ENCODE results near the gene SLC22A23.

DNA sequence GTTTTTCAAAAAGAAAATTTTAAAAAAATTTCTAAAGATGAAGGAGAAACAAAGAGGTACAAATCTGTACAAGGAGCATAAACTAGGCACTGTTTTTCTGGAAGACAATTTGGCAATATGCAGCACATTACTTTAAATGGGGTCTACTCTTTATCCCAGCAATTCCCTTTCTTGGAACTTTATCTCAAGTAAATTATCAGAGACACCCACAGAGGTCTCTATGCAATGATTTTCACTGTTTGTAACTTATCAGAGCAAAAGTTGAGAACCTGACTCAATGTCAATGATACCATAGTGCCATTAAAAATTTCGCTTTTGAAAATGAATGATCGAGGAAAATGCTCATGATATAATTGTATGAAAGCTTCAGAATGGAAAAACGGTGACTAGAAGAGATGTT lies 35.7 kb downstream of the SLC22A23 start:
- TF ChIP-seq, protein P1, sequence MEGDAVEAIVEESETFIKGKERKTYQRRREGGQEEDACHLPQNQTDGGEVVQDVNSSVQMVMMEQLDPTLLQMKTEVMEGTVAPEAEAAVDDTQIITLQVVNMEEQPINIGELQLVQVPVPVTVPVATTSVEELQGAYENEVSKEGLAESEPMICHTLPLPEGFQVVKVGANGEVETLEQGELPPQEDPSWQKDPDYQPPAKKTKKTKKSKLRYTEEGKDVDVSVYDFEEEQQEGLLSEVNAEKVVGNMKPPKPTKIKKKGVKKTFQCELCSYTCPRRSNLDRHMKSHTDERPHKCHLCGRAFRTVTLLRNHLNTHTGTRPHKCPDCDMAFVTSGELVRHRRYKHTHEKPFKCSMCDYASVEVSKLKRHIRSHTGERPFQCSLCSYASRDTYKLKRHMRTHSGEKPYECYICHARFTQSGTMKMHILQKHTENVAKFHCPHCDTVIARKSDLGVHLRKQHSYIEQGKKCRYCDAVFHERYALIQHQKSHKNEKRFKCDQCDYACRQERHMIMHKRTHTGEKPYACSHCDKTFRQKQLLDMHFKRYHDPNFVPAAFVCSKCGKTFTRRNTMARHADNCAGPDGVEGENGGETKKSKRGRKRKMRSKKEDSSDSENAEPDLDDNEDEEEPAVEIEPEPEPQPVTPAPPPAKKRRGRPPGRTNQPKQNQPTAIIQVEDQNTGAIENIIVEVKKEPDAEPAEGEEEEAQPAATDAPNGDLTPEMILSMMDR (IDR thresholded peaks at IDR 0.05), result no peak
- TF ChIP-seq POLR2A (IDR thresholded peaks at IDR 0.05), result no peak
- no peak for TF ChIP-seq POLR2AphosphoS5 (IDR thresholded peaks at IDR 0.05)
- TF ChIP-seq EP300 (IDR thresholded peaks at IDR 0.05), result no peak

Data from stomach (tissue), 4 donors.